Sigmoid colon (tissue), 4 donors: ENCODE data around the gene MIER1.

Source experiments
- CTCF ChIP-seq, 4 experiments: fragments of 450-650 bp in 3 of 4; fragments of 200-600 bp in 1 of 4; IDR thresholded peaks; one replicate each; pipeline ENCODE4 v1.5.1; 2016 to 2019; ENCODE audit warnings: antibody characterized with exemption in 4 of 4, mild to moderate bottlenecking in 3 of 4, moderate library complexity in 2 of 4
- EP300 ChIP-seq, 4 donors: sonication (generic); formaldehyde crosslinking; IDR thresholded peaks; one replicate each; pipeline ENCODE4 v1.6.1; 2017; ENCODE audit warnings: antibody characterized with exemption in 4 of 4
- POLR2A ChIP-seq, 2 donors: fragments of 450-650 bp; IDR thresholded peaks; one replicate each; pipeline ENCODE4 v1.6.1; 2016; ENCODE audit warnings: antibody characterized with exemption in 2 of 2, mild to moderate bottlenecking in 2 of 2, moderate library complexity in 2 of 2

GRCh38 chr1:66985835-66986234, 61.0 kb downstream of the MIER1 start:
- TF ChIP-seq CTCF (IDR thresholded peaks at IDR 0.05) (no peak), EP300 (IDR thresholded peaks at IDR 0.05) (no peak), POLR2A (IDR thresholded peaks at IDR 0.05) (no peak)
